Measurements from ENCODE around the gene PCDHB11. TPM values are rescaled to one million over a fixed set of nuclear protein-coding genes. Genes with fewer than 3 reads are reported as not detected.
A peak's percentile ranks its signal among the peaks of the same experiment; 100 is the strongest.
"Not testable (repeated sequence)": the region's sequence is repeated elsewhere in the genome, so short reads cannot be mapped to it uniquely, and the experiment has no call there.

Gene PCDHB11
- total RNA-seq, 1 experiment from 2014 or later, result 0.85 TPM

- DNase-seq; H3K27me3 Mint-ChIP-seq (ENCODE audit: unreplicated experiment); BruUV-seq (replicated peaks); H3K4me3 Mint-ChIP-seq (ENCODE audit: low read depth, unreplicated experiment); CTCF ChIA-PET; H3K36me3 Mint-ChIP-seq (ENCODE audit: insufficient read depth, unreplicated experiment); H3K4me1 Mint-ChIP-seq (ENCODE audit: low read depth, unreplicated experiment); intact Hi-C loops (cut with micrococcal nuclease; ENCODE audit: unreplicated experiment); H3K27ac Mint-ChIP-seq (ENCODE audit: unreplicated experiment): not testable (repeated sequence)
- H3K9me3 Mint-ChIP-seq (ENCODE audit: low read depth, unreplicated experiment), result peaks cover 27% of the 10 kb centered on the region
Observed at GRCh38 chr5:141215504-141215903, 16.1 kb downstream of the PCDHB11 start.

- H3K4me3 Mint-ChIP-seq (ENCODE audit: low read depth, unreplicated experiment); H3K4me1 Mint-ChIP-seq (ENCODE audit: low read depth, unreplicated experiment); BruUV-seq (replicated peaks); H3K27me3 Mint-ChIP-seq (ENCODE audit: unreplicated experiment); DNase-seq; CTCF ChIA-PET; intact Hi-C loops (cut with micrococcal nuclease; ENCODE audit: unreplicated experiment); H3K36me3 Mint-ChIP-seq (ENCODE audit: insufficient read depth, unreplicated experiment); H3K27ac Mint-ChIP-seq (ENCODE audit: unreplicated experiment): not testable (repeated sequence)
- H3K9me3 Mint-ChIP-seq (ENCODE audit: low read depth, unreplicated experiment), result peaks cover 24% of the 10 kb centered on the region
Observed at GRCh38 chr5:141216035-141216434, 16.6 kb downstream of the PCDHB11 start.

GRCh38 chr5:141223112-141223783 lies 23.8 kb downstream of the PCDHB11 start, which contains the start of gene PCDHB14:
TSS of gene PCDHB14 (plus strand) at chr5:141223343. CDS start at chr5:141223506, 163 bp downstream.
- CTCF ChIA-PET, result interaction anchor here (0.6 to 1.8 kb wide), 23 partner anchors 36 to 396 kb away, joined by 3 to 43 read pairs (median 5); partner anchors contain the start of genes DIAPH1, PCDHB9, PCDHGA9 and PCDHGB3
- Mint-ChIP-seq H3K4me1 (ENCODE audit: low read depth, unreplicated experiment) (no peaks in the 10 kb centered on the region), H3K4me3 (ENCODE audit: low read depth, unreplicated experiment) (peak within 1 kb of the TSS; percentile 75), H3K27me3 (ENCODE audit: unreplicated experiment) (no peaks in the 10 kb centered on the region), H3K36me3 (ENCODE audit: insufficient read depth, unreplicated experiment) (peaks cover 7% of the 10 kb centered on the region), H3K9me3 (ENCODE audit: low read depth, unreplicated experiment) (peaks cover 13% of the 10 kb centered on the region), H3K27ac (ENCODE audit: unreplicated experiment) (peak within 1 kb of the TSS; percentile 60)
- peak; percentile 66 for DNase-seq
- TSS peak; percentile 85 for BruUV-seq (replicated peaks)
- intact Hi-C loops (cut with micrococcal nuclease; ENCODE audit: unreplicated experiment), result loop anchor here (1.0 to 2.0 kb wide), 4 partner anchors 180 to 341 kb away; partner anchors contain the start of gene PCDHGA9
- peak; percentile 63 for TF ChIP-seq CTCF (IDR thresholded peaks at IDR 0.05; ENCODE audit: unreplicated experiment)

GRCh38 chr5:141224844-141225243 lies 25.4 kb downstream of the PCDHB11 start:
- H3K27me3 Mint-ChIP-seq (ENCODE audit: unreplicated experiment); BruUV-seq (replicated peaks); DNase-seq; H3K27ac Mint-ChIP-seq (ENCODE audit: unreplicated experiment); H3K4me1 Mint-ChIP-seq (ENCODE audit: low read depth, unreplicated experiment); H3K4me3 Mint-ChIP-seq (ENCODE audit: low read depth, unreplicated experiment); H3K36me3 Mint-ChIP-seq (ENCODE audit: insufficient read depth, unreplicated experiment); intact Hi-C loops (cut with micrococcal nuclease; ENCODE audit: unreplicated experiment); CTCF ChIA-PET: not testable (repeated sequence)
- H3K9me3 Mint-ChIP-seq (ENCODE audit: low read depth, unreplicated experiment), result peaks cover 13% of the 10 kb centered on the region

- BruUV-seq (replicated peaks); H3K27ac Mint-ChIP-seq (ENCODE audit: unreplicated experiment); H3K4me1 Mint-ChIP-seq (ENCODE audit: low read depth, unreplicated experiment); H3K27me3 Mint-ChIP-seq (ENCODE audit: unreplicated experiment); DNase-seq; CTCF ChIA-PET; H3K4me3 Mint-ChIP-seq (ENCODE audit: low read depth, unreplicated experiment); intact Hi-C loops (cut with micrococcal nuclease; ENCODE audit: unreplicated experiment); H3K36me3 Mint-ChIP-seq (ENCODE audit: insufficient read depth, unreplicated experiment); H3K9me3 Mint-ChIP-seq (ENCODE audit: low read depth, unreplicated experiment): not testable (repeated sequence)
Observed at GRCh38 chr5:141225421-141225820, 26.0 kb downstream of the PCDHB11 start.

- Mint-ChIP-seq H3K4me1 (ENCODE audit: low read depth, unreplicated experiment) (no peaks in the 10 kb centered on the region), H3K9me3 (ENCODE audit: low read depth, unreplicated experiment) (peaks cover 18% of the 10 kb centered on the region), H3K4me3 (ENCODE audit: low read depth, unreplicated experiment) (no peak overlapping the region), H3K27ac (ENCODE audit: unreplicated experiment) (no peak overlapping the region), H3K36me3 (ENCODE audit: insufficient read depth, unreplicated experiment) (no peaks in the 10 kb centered on the region), H3K27me3 (ENCODE audit: unreplicated experiment) (no peaks in the 10 kb centered on the region)
- CTCF ChIA-PET, result no interaction called here
- BruUV-seq (replicated peaks), result no TSS peak
- no peak for TF ChIP-seq CTCF (IDR thresholded peaks at IDR 0.05; ENCODE audit: unreplicated experiment)
- intact Hi-C loops (cut with micrococcal nuclease; ENCODE audit: unreplicated experiment), result no loop called here
- DNase-seq, result no peak
Observed at GRCh38 chr5:141234109-141234667, 34.8 kb downstream of the PCDHB11 start.

GRCh38 chr5:141235922-141236321 lies 36.5 kb downstream of the PCDHB11 start:
- H3K27me3 Mint-ChIP-seq (ENCODE audit: unreplicated experiment); BruUV-seq (replicated peaks); CTCF ChIA-PET; intact Hi-C loops (cut with micrococcal nuclease; ENCODE audit: unreplicated experiment); H3K4me3 Mint-ChIP-seq (ENCODE audit: low read depth, unreplicated experiment); DNase-seq; H3K36me3 Mint-ChIP-seq (ENCODE audit: insufficient read depth, unreplicated experiment); H3K27ac Mint-ChIP-seq (ENCODE audit: unreplicated experiment); H3K4me1 Mint-ChIP-seq (ENCODE audit: low read depth, unreplicated experiment): not testable (repeated sequence)
- peaks cover 25% of the 10 kb centered on the region for H3K9me3 Mint-ChIP-seq (ENCODE audit: low read depth, unreplicated experiment)

All from Calu3 (cell line).